HG03521 (cell line): ENCODE measurements around the gene INTS6.

Experiments
- ATAC-seq: cut with Tn5 transposase; IDR thresholded peaks from one replicate; pipeline ENCODE4 v1.9.1; 2021; ENCODE audit warnings: mild to moderate bottlenecking, moderate library complexity; ENCODE audit not compliant: unreplicated experiment

INTS6 gene

DNA sequence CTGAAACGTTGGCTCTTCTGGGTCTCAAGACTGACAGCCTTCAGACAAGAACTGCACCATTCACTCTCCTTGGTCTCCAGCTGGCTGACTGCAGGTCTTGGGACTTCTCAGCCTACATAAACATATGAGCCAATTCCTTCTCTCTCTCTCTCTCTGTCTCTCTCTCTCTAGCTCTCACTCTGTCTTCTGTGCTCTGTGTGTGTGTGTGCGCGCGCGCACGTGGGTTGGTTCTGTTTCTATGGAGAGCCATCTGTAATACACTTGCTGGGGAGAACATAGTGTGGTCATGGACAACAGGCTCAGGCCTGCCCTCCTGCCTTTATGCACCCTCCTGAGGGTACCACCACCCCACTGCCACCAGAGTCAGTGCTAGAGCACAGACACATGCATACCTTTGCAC, 127.0 kb downstream of the INTS6 start:
- ATAC-seq: no peak

DNA sequence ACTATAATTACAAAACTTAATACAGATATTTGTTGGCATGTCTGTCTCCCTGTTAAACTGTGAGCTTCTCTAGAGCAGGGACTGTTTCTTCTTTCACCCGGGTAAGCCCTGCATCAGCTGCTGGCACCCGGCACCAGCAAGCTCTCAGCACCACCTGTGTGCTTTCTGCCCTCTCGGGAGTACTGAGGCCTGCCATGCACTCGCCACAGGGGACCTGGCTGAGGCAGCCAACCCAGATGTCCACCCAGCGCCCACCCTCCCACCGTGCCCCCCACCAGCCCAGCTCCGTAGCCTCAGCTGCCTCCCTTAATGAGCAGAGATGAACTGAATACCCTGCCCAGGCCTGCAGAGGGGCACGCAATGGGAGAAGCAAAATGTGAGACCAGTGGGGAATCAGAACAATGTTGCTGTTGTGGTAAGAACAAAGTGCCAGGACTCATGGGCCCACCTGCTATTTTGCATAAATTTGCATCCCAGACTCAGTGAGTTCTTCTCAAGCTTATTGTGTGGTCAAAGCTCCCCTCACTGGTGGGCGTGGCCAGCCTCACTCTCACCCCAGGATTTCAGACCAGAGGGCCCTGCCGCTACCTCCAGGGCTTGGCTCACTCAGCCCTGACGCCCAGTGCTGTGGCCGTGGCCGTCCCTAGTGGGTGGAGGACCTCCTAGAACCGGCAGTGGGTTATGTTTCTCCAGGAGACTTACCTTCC, 128.0 kb downstream of the INTS6 start:
- no peak for ATAC-seq

DNA sequence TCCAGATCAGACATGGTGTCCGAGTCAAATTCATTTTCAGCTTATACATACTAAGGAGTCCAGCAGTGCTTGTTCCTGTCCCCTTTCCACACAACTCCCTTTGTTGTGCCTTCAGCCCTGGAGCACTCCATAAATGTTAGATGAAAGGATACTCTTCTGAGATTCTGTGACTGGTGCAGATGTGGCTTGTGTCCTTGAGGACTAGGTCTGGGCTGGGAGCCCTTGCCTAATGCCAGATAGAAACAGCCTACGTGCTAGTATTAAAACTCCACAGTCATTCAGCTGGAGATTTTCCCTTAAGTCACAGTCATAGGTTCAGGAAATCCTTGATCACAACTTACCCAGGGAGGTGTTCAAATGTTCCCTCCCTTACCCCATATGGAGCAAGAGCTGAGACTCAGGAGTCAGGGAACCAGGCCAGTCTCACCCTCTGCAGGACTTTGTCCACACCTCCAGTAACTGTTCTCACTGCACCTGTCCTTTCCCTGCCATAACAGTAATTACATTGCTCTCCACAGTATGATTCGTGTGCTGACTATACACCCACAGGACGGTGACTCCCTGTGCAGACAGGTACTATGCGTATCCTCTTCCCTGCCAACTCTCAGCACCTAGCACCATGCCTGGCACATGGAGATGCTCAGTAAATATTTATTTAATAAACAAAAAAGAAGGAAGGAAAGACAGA, 128.9 kb downstream of the INTS6 start:
- ATAC-seq: no peak

DNA sequence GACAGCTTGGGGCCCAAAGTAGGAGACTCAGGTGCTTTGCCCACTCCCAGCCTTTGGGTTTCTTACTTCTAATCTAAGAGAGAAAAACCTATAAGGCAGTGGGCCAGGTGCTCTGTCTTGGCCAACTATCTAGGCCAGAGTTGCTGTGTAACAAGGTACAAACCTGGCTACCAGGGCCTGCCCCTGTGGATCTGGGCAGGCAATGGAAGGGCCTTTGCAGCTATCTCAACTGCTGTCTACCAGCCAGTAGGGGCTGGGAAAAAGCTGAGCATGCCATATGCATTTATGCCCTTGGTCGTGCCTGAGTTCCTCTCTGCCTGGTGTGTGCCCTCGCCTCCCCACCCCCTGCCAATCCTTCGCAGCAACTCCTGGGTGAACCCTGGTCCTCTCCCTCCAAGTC, 130.0 kb downstream of the INTS6 start:
- no peak for ATAC-seq

GRCh38 chr13:51321836-51322235, 131.0 kb downstream of the INTS6 start:
- no peak for ATAC-seq

GRCh38 chr13:51318876-51319275, 134.0 kb downstream of the INTS6 start:
- ATAC-seq: no peak

- no peak for ATAC-seq
These were observed 134.8 kb downstream of the INTS6 start for GRCh38 chr13:51318015-51318414.

GRCh38 chr13:51317262-51317661, 135.6 kb downstream of the INTS6 start:
- no peak for ATAC-seq

DNA sequence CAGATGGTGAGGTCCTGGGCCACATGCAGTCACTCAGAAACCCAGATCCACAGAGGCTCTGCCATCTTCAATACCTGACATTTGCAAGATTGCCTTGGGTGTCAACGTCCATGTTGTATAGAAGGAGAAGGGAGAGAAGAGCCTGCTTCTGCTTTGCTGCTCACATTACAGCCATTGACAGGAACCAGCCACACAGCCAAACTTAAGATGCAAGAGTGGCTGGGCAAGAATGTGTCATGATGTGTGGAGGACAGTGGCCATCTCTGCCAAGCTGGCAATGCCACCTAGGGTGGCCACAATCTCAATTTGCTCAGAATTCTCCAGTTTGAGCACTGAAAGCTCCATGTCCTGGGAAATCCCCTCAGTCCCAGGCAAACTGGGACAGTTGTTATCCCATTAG, 139.2 kb downstream of the INTS6 start:
- ATAC-seq: no peak

DNA sequence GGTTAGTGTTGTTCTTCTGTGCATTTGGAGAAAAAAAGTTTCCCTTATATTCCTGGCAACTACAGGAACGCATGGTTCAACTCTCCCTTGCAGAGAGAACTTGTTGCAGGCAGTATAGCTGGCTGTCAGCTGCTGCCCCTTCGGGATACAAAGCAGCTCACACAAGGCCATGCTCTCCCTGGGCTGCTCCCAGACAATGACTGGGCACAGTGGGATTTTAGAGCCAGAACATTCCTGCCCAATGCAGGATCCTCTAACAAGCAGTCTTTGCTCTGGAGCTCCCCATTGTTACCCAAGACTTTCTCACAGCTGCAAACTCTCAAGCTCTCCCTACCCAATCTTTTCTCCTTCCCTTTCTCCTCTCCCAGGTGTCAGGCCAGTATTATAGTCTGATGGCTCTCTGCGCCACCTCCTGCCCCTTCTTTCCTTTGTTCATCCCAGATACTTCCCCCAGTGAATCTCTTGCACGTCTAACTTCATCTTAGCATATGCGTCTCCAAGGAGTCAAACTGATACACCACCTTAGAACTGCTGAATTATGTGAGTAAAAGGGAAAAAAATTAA, 140.8 kb downstream of the INTS6 start:
- no peak for ATAC-seq
